Anterior cingulate cortex (tissue), 58 donors: ENCODE measurements around the gene PAPOLA.
"Not testable (repeated sequence)": the region's sequence is repeated elsewhere in the genome, so short reads cannot be mapped to it uniquely, and the experiment has no call there.

ENCODE experiments used
- DNase-seq, 58 donors: peaks; one replicate each; lab custom pipeline; 2025; lab: John Stamatoyannopoulos, UW

Gene PAPOLA

DNA sequence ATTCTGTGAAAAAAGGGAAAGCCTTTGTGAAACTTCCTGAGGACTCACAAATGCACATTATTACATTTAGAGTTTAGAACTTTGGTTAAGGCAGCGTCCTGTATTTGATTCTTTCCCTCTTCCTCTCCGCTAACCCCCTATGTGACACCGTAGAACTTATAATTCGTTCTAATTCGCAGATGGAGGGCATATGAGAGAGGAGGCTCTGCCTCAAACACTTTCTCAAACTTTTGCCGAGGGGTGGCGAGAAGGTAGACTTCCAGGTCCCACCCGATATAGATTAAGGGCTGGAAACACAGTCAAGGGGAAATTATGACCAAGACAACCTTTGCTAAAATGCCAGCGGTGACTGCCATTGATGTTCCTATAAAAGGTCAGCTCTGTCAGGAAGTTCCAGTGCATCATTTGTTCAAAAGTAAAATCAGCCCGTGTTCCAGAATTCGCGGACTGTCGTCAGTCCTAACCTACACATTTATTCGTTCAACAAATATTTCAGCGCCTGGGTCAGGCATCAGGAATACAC is 904 bp upstream of the PAPOLA start:
- peak in 1 of 58 donors; percentile 42 for DNase-seq

DNA sequence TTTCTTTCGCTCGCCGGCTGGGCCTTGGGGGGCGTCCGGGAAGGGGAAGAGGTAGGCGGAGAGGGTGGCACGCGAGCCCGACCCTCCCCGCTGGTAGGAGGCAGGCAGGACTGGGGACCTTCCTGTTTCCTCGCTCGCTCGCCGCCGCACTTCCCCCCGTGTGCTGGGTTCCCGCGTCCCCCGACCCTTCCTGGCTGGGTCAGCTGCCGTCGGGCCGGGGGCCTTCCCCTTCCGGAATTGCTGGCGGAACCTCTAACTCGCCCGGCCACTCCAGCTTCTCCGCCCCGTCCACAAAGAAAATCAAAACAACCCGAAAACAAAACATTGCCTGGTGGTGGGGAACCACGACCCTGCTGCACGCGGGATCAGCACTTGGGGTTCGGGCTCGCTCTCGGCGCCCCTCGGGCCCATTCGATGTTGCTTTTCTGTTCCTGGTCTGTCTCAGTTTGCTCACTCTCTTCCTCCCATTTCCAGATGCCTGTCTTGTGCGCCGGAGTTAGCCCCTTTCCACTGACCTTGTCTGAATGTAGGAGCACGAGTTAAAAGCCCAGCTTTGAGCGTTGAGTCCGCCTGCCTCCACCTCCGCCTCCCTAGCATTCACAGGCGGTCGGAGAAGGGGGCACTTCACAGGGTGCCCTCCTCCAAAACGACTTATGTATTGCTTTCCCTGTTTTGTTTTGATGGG is 581 bp downstream of the PAPOLA start:
- peak in 47 of 58 donors; percentile 9 to 78 (median 59) for DNase-seq

DNA sequence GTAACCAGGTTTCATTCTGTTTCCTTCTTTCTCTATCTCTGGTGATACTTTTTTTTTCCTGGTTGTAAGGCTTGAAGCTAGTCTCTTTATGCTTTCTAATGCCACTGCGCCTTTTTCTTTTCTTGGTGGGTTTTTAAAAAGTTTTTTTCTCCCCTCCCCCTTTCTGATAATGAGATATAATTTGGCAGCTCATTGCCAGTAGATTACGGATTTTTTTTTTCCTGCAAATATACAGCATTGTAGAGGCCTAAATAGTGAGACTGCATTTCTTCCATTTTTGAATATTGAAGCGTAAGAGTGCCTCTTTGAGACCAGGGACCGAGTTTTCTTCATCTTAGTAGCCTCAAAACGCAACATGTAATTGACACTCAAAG is 1.1 kb downstream of the PAPOLA start:
- peak in 1 of 58 donors; percentile 48 for DNase-seq

DNA sequence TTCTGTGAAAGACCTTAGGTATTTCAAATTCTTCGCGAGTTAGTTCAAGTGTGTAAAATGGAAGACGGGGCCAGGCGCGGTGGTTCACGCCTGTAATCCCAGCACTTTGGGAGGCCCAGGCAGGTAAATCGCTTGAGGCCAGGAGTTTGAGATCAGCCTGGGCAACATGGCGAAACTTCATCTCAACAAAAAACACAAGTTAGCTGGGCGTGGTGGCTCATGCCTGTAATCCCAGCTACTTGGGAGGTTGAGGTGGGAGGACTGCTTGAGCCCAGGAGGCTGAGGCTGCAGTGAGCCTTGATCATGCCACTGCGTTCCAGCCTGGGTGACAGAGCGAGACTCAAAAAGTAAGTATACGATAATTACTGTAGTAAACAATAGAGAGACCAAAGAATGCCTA is 2.2 kb downstream of the PAPOLA start:
- not testable (repeated sequence) for DNase-seq

DNA sequence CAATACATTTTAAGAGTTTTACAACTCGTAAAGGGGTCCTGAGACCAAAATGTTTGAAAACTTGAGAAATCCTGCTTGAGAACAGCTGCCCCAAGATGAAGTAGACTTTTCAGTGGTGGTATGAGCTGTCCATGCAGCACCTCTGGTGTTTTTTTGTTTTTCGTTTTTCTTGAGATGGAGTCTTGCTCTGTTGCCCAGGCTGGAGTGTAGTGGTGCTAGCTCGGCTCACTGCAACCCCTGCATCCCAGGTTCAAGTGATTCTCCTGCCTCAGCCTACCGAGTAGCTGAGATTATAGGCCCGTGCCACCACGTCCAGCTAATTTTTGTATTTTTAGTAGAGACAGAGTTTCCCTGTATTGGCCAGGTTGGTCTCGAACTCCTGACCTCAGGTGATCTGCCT is 5.5 kb downstream of the PAPOLA start:
- DNase-seq, result no peak

DNA sequence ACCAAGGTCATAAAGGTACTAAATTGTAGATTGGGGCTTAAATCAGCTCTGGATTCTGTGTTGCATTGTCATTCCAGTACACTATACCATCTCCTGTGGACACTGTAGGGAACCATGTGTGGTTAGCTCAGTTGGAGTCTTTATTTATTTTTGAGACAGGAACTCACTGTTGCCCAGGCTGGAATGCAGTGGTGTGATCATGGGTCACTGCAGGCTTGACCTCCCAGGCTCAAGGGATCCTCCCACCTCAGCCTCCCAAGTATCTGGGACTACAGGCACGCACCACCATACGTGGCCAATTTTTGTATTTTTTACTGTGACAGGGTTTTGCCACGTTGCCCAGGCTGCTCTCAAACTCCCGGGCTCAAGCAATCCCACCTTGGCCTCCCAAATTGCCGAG is 6.7 kb downstream of the PAPOLA start:
- no peak for DNase-seq

DNA sequence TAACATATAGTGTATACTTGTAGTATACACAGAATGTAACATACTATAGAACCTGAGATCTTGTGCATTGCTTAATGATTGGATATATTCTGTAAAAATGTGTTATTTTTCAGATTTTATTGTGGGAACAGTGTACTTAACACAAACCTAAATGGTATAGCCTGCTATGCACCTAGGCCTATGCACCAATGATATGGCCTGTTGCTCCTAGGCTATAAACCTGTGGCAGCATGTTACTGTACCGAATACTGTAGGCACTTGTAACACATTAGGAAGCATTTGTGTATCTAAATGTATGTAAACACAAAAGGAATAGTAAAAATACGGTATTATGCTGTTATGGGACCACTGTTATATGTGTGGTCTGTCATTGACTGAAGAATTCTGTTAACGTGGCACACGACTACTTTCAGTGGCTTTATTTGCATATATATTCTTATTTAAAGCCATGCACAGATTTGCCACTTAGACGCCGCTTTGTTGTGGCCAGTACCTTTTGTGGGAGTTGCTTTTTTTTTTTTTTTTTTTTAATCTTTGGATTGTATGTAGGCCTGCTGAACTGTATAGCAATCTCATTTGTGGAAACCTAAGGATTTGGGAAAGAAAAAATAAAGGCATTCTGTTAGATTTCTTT is 7.4 kb downstream of the PAPOLA start:
- no peak for DNase-seq

DNA sequence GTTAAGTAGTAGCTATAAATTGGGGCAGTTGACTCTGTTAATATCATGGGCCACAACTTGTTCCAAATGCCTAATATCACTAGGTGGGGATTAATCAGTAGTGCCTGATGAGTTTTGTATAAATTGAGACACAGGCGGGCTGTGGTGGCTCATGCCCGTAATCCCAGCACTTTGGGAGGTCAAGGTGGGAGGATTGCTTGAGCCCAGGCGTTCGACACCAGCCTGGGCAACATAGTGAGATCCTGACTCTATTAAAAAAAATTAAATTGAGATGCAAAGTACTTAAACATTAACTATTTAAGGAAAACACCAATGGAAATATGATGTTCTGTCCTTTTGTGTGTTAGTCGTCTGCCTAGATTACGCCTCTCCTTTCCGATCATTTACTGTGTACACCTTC is 9.0 kb downstream of the PAPOLA start:
- DNase-seq, result no peak

DNA sequence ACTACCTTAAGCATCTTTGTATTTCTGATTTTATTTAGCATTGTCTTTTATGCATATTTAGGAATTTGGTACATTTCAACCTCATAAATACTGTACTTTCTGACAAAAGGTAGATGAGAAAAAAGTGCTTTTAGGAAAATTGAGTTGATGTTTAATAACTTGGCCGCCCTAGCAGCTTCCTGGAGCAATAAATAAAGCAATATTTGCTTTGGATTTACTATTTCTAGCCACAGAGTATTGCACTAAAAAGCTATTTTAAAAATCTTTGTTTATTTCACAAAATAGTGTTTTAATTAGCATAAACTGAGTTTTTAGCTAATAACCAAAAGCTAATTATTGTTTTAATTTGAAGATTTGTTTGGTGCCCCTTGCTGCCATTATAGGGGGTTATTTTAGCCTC is 9.5 kb downstream of the PAPOLA start:
- DNase-seq, result no peak

DNA sequence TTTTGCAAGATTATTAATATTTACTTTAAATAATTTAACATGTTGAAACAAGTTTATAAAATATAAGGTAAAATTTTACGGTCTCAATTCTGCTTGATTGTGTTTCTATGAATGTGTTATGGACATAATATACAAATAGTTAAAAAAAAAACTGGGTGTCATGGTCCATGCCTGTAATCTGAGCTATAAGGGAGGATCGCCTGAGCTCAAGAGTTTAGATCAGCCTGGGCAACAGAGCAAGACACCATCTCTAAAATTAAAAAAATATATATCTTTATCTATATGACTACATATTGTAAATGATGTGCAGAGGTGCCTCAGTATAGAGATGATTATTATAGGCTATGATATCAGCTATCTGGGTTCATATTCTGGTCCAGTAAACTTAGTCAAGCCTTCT is 9.9 kb downstream of the PAPOLA start:
- DNase-seq, result no peak

DNA sequence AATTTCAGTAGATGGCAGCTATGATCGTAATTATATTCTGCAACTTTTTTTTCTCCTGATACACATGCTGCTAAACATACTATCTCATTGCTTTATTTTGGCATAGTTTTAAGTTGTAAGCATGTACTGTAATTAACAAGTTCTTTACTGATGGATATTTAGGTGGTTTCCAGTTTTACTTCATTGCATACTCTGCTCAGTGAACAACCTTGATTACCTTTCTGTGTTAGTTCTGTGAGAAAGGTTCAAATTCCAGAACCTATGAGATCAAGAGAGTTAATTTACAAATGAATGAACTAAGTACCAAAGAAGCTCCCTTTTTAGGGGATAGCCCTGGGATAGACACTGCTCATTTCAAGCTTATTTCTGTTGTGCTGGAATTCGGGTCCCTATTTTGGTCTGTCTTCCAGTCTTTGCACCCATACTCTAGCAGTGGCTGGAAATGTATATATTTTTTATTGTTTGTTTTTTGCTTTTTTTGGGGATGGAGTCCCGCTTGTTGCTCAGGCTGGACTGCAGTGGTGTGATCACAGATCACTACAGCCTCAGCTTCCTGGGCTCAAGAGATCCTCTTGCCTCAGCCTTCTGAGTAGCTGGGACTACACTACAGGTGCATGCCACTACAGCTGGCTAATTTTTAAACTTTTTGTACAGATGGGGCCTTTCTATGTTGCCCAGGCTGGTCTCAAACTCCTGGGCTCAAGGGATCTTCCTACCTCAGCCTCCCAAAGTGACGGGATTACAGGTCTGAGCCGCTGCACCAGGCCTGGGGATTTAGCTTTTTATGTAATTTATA is 10.6 kb downstream of the PAPOLA start:
- no peak for DNase-seq

DNA sequence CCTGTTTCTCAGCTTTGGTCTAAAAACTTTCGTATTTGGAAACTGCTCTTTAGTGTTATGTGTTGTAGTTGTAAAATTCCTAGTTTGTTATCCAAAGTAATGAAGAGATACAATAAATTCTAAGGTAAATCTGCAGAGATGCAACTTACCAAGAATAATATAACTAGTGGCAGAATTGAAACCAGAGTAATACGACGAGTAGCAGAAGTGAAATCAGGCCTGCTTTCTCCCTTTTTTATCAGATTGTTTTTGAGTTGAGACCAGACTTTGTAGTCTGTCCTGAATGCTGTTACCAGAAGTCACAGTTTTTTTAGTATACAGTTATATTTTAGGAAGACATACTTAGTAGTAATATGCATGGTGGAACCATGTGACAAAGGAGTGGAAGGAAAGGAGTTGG is 12.5 kb downstream of the PAPOLA start:
- no peak for DNase-seq

DNA sequence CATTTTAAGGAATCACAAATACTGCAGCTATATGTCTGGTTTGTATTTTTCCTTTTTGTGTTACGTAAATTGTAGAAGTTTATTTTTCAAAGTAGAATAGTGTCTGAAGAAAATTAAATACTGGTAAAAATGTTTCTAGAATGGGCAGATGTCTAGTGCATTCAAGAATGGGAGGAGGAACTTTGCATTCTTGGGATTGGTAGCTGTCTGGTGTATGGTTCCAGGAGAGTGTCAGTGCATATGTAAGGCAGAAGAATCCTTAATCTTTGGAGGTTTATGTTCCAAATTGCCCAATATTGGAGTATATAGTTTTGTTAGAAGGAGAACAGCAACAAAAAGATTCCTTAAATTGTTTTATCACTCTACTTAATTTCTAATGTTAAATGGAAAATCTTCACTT is 13.5 kb downstream of the PAPOLA start:
- DNase-seq, result no peak

DNA sequence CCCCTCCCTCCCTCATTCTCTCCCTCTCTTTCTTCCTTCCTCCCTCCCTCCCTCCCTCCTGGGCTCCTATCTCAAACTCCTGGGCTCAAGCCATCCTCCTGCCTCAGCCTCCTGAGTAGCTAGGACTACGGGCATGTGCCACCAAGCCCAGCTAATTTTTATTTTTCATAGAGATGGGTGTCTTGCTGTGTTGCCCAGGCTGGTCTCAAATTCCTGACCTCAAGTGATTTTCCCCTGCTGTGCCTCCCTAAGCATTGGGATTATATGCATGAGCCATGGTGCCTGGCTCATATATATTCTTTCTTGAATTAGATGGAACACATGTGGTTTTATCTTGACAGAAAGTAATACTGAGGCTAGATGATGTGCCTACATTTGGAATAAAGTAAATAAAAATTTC is 14.2 kb downstream of the PAPOLA start:
- no peak for DNase-seq

DNA sequence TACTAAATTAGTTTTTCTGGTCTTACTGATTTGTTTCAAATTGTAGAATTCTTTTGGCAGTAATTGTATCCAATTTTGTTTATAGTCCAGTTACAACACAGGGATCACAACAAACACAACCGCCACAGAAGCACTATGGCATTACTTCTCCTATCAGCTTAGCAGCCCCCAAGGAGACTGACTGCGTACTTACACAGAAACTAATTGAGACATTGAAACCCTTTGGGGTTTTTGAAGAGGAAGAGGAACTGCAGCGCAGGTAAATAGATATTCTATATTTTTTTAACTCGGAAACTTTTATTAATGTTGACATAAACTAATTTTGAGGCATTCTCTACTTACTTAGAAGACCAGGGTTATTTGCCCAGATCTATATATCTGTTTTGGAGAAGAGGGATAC is 17.8 kb downstream of the PAPOLA start:
- no peak for DNase-seq

DNA sequence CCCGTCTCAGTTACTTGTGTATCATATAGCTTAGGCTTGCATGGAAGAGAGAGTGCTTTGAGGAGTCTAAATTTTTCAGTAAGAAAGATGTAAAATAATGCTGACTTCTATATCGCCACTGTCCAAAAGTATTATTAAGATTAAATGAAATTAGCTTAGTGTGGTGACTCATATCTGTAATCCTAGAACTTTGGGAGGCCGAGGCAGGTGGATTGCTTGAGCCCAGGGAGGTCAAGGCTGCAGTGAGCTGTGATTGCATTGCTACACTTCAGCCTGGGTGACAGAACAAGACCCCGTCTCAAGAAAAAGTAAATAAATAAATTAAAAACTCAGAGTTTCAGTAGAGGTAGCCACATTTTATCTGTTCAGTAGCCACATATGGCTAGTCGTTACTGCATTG is 23.3 kb downstream of the PAPOLA start:
- no peak for DNase-seq

DNA sequence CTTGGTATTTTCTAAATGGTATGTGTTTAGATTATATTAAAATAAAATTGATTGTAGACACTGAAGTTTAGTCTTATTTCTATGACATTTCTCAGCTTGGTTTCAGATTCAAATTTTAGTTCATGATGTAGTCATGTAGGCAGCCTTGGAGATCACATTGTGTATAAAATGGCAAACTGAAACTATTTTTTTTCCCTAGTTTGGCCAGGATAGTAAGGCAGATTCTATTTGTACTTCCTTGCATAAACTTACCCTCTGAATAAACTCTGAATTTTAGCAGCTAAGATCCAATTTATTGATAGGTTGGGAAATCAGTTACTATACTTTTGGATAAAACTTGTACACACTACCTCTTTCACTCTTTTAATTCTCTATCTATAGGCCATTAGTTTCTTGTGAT is 30.4 kb downstream of the PAPOLA start:
- DNase-seq, result no peak

DNA sequence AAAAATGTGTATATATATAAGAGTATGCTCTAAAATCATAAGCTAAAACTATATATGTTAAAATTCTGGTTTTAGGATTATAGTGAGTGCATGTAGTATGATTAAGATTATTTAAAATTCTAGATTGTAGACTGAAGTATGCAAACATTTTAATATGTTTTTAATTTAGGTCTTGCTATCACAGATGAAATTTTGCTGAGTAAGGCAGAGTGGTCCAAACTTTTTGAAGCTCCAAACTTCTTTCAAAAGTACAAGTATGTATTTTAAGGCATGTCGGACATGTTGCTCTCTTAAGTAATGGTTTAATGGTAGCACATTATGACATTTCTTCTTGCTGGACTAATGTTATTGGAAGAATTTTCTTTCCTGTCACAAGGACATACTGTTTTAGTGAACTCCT is 34.6 kb downstream of the PAPOLA start:
- no peak for DNase-seq

DNA sequence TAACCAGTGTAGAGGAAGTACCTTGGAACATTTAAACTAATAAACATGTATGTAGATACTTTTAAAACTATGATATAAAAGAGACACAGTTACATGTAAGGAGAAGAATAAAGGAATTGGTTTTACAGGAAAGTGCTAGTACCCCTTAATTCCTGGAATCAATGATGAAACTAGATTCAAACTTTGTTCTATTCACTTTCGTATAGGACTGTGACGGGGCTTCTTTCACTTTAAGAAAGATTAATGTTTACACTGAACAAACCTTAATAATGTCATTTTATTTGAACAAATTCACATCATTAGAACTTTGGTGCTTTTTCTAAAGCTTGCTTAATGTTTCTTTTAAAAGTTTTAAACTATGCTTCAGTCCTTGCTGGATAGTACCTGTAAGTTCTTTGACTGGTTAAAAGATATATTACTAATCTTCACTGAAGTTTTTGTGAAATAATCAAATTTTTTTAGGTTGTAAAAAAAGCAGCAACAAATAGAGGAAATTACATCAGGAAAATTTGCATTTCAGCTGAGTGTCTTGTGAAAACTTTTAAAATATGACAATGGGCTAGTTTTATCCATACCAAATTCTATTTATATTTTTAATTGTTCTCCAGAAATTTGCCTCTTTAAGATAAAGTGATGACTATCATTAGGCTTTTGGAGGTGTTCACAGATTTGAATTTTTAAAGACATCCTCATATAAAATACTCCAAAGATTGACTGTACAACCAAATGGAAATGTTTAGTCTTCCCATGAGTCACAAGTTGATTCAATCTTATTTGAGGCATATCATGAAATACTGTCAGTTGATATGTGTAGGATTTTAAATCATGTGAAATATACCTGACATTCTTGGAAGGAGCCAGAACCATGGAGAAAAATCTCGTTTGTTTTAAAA is 36.2 kb downstream of the PAPOLA start:
- no peak for DNase-seq

DNA sequence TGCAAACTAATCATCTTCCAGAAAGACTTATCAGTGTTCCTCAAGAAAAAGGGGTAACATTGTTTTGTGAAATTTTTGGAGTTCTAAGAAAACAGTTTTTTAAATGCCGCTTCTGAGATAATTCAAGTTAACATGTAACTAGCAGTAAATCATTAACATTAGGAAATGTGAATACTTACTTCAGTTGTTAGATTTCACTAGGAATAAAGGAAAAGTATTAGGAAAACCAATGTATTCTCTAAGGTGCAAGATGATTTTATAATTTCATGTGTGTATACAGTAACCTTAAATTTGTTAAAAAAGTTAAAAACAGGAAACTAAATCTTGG is 36.8 kb downstream of the PAPOLA start:
- no peak for DNase-seq
